HepG2 (cell line): ENCODE results near the gene ESR2. TPM values are rescaled to one million over a fixed set of nuclear protein-coding genes. Genes with fewer than 3 reads are reported as not detected.

Experiments used
- ATAC-seq: fragments of 200-7000 bp; cut with Tn5 transposase; 3 replicates; pipeline ENCODE4 v1.9.1; 2020; ENCODE audit warnings: mild to moderate bottlenecking, moderate library complexity
- BruUV-seq: library from RNA; stranded (reverse); fragments of 400-500 nt; replicated peaks from 2 replicates; lab custom pipeline; 2021; lab: Mats Ljungman, UMichigan
- CTCF ChIA-PET: fragments of 300-600 bp; formaldehyde crosslinking; extraction: SDS; loops from one replicate; lab custom pipeline; 2021; ENCODE audit warnings: low total read pairs, inconsistent platforms, low intra/inter-chr PET ratio; lab: Yijun Ruan, JAX
- POLR2A ChIA-PET: fragments of 350-600 bp; sonication (Branson Sonifier 250); formaldehyde crosslinking; loops from one replicate; lab custom pipeline; 2020; ENCODE audit warnings: antibody characterized with exemption, inconsistent platforms; lab: Yijun Ruan, JAX
- DNase-seq: peaks from one replicate; pipeline ENCODE4 v3.0.0-alpha.2; 2015; ENCODE audit warnings: low spot score
- FAIRE-seq: peaks from 3 replicates; lab custom pipeline; 2011; peaks lifted over from hg19 to GRCh38; lab: Jason Lieb, UNC
- H2AFZ ChIP-seq: one replicate; pipeline ENCODE4 v1.6.1; 2011; ENCODE audit warnings: low read length, inconsistent platforms
- H3K27ac ChIP-seq: fragments of 300-600 bp; 3 replicates; pipeline ENCODE4 v1.8.0; 2011; ENCODE audit warnings: mixed run types, mild to moderate bottlenecking, mixed read lengths, low read length, inconsistent platforms; ENCODE audit not compliant: insufficient read depth; ENCODE audit errors: extremely low read length
- H3K27me3 ChIP-seq, 2 experiments: fragments of 200-600 bp in 1 of 2; 2 replicates in 1 of 2; 3 replicates in 1 of 2; pipeline versions ENCODE4 v1.6.0 to v1.8.0; 2011; ENCODE audit warnings: low read length in 2 of 2, mild to moderate bottlenecking in 2 of 2, moderate library complexity in 2 of 2, inconsistent platforms in 1 of 2; ENCODE audit not compliant: insufficient read depth in 2 of 2, control insufficient read depth in 1 of 2
- H3K36me3 ChIP-seq, 2 experiments: fragments of 200-600 bp in 1 of 2; replicated peaks in 1 of 2; 2 replicates in 1 of 2; 3 replicates in 1 of 2; pipeline versions ENCODE4 v1.5.1 to v1.8.0; 2011; ENCODE audit warnings: low read length in 2 of 2, inconsistent platforms in 1 of 2; ENCODE audit not compliant: insufficient read depth in 2 of 2, control insufficient read depth in 1 of 2
- H3K4me1 ChIP-seq: 2 replicates; pipeline ENCODE4 v1.5.1; 2012; ENCODE audit warnings: low read length, inconsistent platforms; ENCODE audit not compliant: insufficient read depth
- H3K4me2 ChIP-seq: 2 replicates; pipeline ENCODE4 v1.6.0; 2011; ENCODE audit warnings: low read depth, low read length, inconsistent platforms
- H3K4me3 ChIP-seq, 3 experiments: fragments of 200-600 bp in 1 of 3; sonication (generic), shearing (Covaris generic) in 1 of 3; replicated peaks in 1 of 3; 2 replicates each; pipeline ENCODE4 v1.5.1; 2011 to 2016; ENCODE audit warnings: low read length in 3 of 3, inconsistent platforms in 2 of 3, low read depth in 2 of 3, mild to moderate bottlenecking in 2 of 3, control low read depth in 1 of 3, mixed read lengths in 1 of 3; ENCODE audit not compliant: insufficient read depth in 1 of 3
- H3K79me2 ChIP-seq: one replicate; pipeline ENCODE4 v1.6.1; 2011; ENCODE audit warnings: low read length, inconsistent platforms; ENCODE audit not compliant: insufficient read depth
- H3K9ac ChIP-seq: 2 replicates; pipeline ENCODE4 v1.6.0; 2011; ENCODE audit warnings: mild to moderate bottlenecking, low read depth, low read length, inconsistent platforms; ENCODE audit not compliant: insufficient read depth
- H3K9me3 ChIP-seq: 2 replicates; pipeline ENCODE4 v1.5.1; 2012; ENCODE audit warnings: mild to moderate bottlenecking, low read length
- H4K20me1 ChIP-seq: 2 replicates; pipeline ENCODE4 v1.6.0; 2011; ENCODE audit warnings: inconsistent platforms, mild to moderate bottlenecking, low read length, moderate library complexity; ENCODE audit not compliant: insufficient read depth
- CREB1 ChIP-seq, 2 experiments: fragments of 450-650 bp in 1 of 2; IDR thresholded peaks; 2 replicates each; pipeline ENCODE4 v1.6.1; 2016 to 2017; ENCODE audit warnings: control low read depth in 1 of 2, mild to moderate bottlenecking in 1 of 2, missing compliant biosample characterization in 1 of 2, missing genetic modification characterization in 1 of 2
- FOSL1 ChIP-seq: sonication (generic); formaldehyde crosslinking; IDR thresholded peaks from 2 replicates; pipeline ENCODE4 v1.9.0; 2021; ENCODE audit warnings: missing genetic modification reagents, borderline replicate concordance
- NFE2L1 ChIP-seq: sonication (generic); formaldehyde crosslinking; IDR thresholded peaks from 2 replicates; pipeline ENCODE4 v1.4.0; 2020; ENCODE audit warnings: missing genetic modification reagents, mild to moderate bottlenecking, borderline replicate concordance
- NFE2L2 ChIP-seq: fragments of 150-350 bp; IDR thresholded peaks from 2 replicates; pipeline ENCODE4 v1.6.1; 2014; ENCODE audit warnings: low read length
- POGZ ChIP-seq: sonication (generic); formaldehyde crosslinking; IDR thresholded peaks from 2 replicates; pipeline ENCODE4 v1.4.0; 2020; ENCODE audit warnings: mild to moderate bottlenecking, missing genetic modification reagents
- SRSF9 ChIP-seq: fragments of 200-400 bp; formaldehyde crosslinking; IDR thresholded peaks from 2 replicates; pipeline ENCODE4 v1.6.1; 2018; ENCODE audit warnings: borderline replicate concordance, mild to moderate bottlenecking, low read depth, low read length; ENCODE audit not compliant: insufficient read depth, poor library complexity, severe bottlenecking
- TBL1XR1 ChIP-seq: fragments of 150-350 bp; IDR thresholded peaks from 2 replicates; pipeline ENCODE4 v1.6.1; 2014; ENCODE audit warnings: borderline replicate concordance, low read length; ENCODE audit not compliant: partially characterized antibody
- TOPORS ChIP-seq: sonication (generic); formaldehyde crosslinking; IDR thresholded peaks from 2 replicates; pipeline ENCODE4 v1.8.0; 2023; ENCODE audit warnings: mild to moderate bottlenecking, missing genetic modification reagents
- ZFY ChIP-seq: sonication (generic); formaldehyde crosslinking; IDR thresholded peaks from 2 replicates; pipeline ENCODE4 v1.4.0; 2020; ENCODE audit warnings: missing genetic modification reagents
- ZMYM3 ChIP-seq: sonication (generic); formaldehyde crosslinking; IDR thresholded peaks from 2 replicates; pipeline ENCODE4 v1.5.1; 2020; ENCODE audit warnings: mild to moderate bottlenecking, missing genetic modification reagents
- ZNF362 ChIP-seq: sonication (generic); formaldehyde crosslinking; IDR thresholded peaks from 2 replicates; pipeline ENCODE4 v1.4.0; 2020; ENCODE audit warnings: missing genetic modification reagents, mild to moderate bottlenecking, borderline replicate concordance
- ZNF576 ChIP-seq: sonication (generic); formaldehyde crosslinking; IDR thresholded peaks from 2 replicates; pipeline ENCODE4 v1.4.0; 2020; ENCODE audit warnings: mild to moderate bottlenecking, missing genetic modification reagents
- ZNF770 ChIP-seq: sonication (generic); formaldehyde crosslinking; IDR thresholded peaks from 2 replicates; pipeline ENCODE4 v1.5.0; 2020; ENCODE audit warnings: mild to moderate bottlenecking, missing genetic modification reagents
- WGBS: methylation state at CpG from one replicate; pipeline ENCODE4 v1.1.6; 2017; ENCODE audit warnings: low lambda C conversion rate; 5-methylcytosine and 5-hydroxymethylcytosine counted together
- in situ Hi-C: cut with HindIII; loops from 2 replicates; pipeline ENCODE4 v1.10.0; 2017; ENCODE audit warnings: low pct_unique_long_range_greater_than_20kb; ENCODE audit not compliant: extremely low pct_ligation_motif_present
- intact Hi-C: fragments of 100-400 bp; cut with micrococcal nuclease; formaldehyde crosslinking; loops from one replicate; pipeline ENCODE4 v1.10.0; 2022; ENCODE audit not compliant: unreplicated experiment
- polyA plus RNA-seq, 8 experiments: library from polyadenylated mRNA; depleted of rRNA in 3 of 8; stranded (reverse) in 7 of 8; unstranded in 1 of 8; fragments of >200 nt; fragmentation: Illumina TruSeq in 4 of 8; extraction: Trizol in 4 of 8; gene quantifications; 2 replicates each; pipeline versions ENCODE4 v1.2.1 to v1.2.3, GENCODE V29; 2011 to 2016; ENCODE audit warnings: low read depth in 4 of 8, missing spikeins in 1 of 8, mixed read lengths in 1 of 8; ENCODE audit not compliant: insufficient read depth in 1 of 8
- total RNA-seq, 5 experiments: library from RNA; depleted of rRNA; stranded (reverse); fragments of >200 nt; fragmentation: Illumina TruSeq; extraction: Trizol; gene quantifications; 2 replicates each; pipeline ENCODE4 v1.2.3, GENCODE V29; 2016; ENCODE audit warnings: low read depth in 1 of 5

The ESR2 gene
- total and polyA plus RNA-seq, 2 of the 13 experiments (the other 11 are each of a cell fraction or from before 2014, with no cell fraction given) = 0.01 to 0.04 TPM

GRCh38 chr14:64195199-64195598, 99.0 kb downstream of the ESR2 start:
- Histone ChIP-seq H3K4me1 (peaks cover 13% of the 10 kb centered on the region), H3K27ac (no peak overlapping the region), H2AFZ (no peak overlapping the region), H3K27me3 (no peaks in the 10 kb centered on the region), H3K4me3 (no peak overlapping the region), H3K36me3 (no peaks in the 10 kb centered on the region), H3K79me2 (no peaks in the 10 kb centered on the region), H3K4me2 (no peak overlapping the region), H3K9me3 (no peaks in the 10 kb centered on the region), H3K9ac (no peak overlapping the region), H4K20me1 (no peaks in the 10 kb centered on the region)
- TF ChIP-seq ZNF576 (CRISPR knock-in tag) (no peak), SRSF9 (no peak), CREB1 (IDR thresholded peaks at IDR 0.05) (no peak), CREB1 (CRISPR knock-in tag; IDR thresholded peaks at IDR 0.05) (no peak)
- CTCF ChIA-PET = no interaction called here
- DNase-seq (no peak), ATAC-seq (no peak), FAIRE-seq (no peak)
- intact Hi-C loops (no loop called here), in situ Hi-C loops (no loop called here)
- BruUV-seq = no TSS peak
- POLR2A ChIA-PET = no interaction called here
- 93% methylated on average over 2 of the region's 2 CpGs for WGBS

- no peaks in the 10 kb centered on the region for H4K20me1 ChIP-seq
- ChIA-PET POLR2A (no interaction called here), CTCF (no interaction called here)
- ATAC-seq = no peak
- no peaks in the 10 kb centered on the region for H3K27me3 ChIP-seq
- no peaks in the 10 kb centered on the region for H3K79me2 ChIP-seq
- no peak overlapping the region for H3K27ac ChIP-seq
- H3K4me1 ChIP-seq = peaks cover 13% of the 10 kb centered on the region
- FAIRE-seq = no peak
- no peak overlapping the region for H2AFZ ChIP-seq
- in situ Hi-C loops (no loop called here), intact Hi-C loops (no loop called here)
- WGBS = 40% methylated on average over 3 of the region's 3 CpGs
- DNase-seq = peak; percentile 6
- BruUV-seq = no TSS peak
- no peak overlapping the region for H3K4me3 ChIP-seq
- no peak overlapping the region for H3K9ac ChIP-seq
- H3K4me2 ChIP-seq = no peak overlapping the region
- no peaks in the 10 kb centered on the region for H3K36me3 ChIP-seq
- H3K9me3 ChIP-seq = no peaks in the 10 kb centered on the region
- TF ChIP-seq POGZ (CRISPR knock-in tag) (no peak), NFE2L1 (CRISPR knock-in tag) (no peak), FOSL1 (no peak), TOPORS (no peak), ZNF362 (CRISPR knock-in tag) (no peak), ZFY (CRISPR knock-in tag) (no peak), ZNF770 (CRISPR knock-in tag) (peak; percentile 68), NFE2L2 (peak; percentile 65), TBL1XR1 (no peak), ZMYM3 (CRISPR knock-in tag) (no peak)
Measured at GRCh38 chr14:64194404-64194803, 99.8 kb downstream of the ESR2 start.
